ENCODE data around the gene AP2B1.

The AP2B1 gene

GRCh38 chr17:35577830-35578196 is 9.3 kb upstream of the AP2B1 start:
- no peak for DNase-seq (ENCODE audit: low spot score)
- TF ChIP-seq CTCF (IDR thresholded peaks at IDR 0.05; ENCODE audit: extremely low read depth, missing control alignments), result no peak

GRCh38 chr17:35578197-35578928 is 8.8 kb upstream of the AP2B1 start, which contains the start of gene PEX12:
Gene PEX12 (minus strand): TSS chr17:35578571. CDS start chr17:35578021, 550 bp downstream.
- TF ChIP-seq CTCF (IDR thresholded peaks at IDR 0.05; ENCODE audit: extremely low read depth, missing control alignments), result no peak
- DNase-seq (ENCODE audit: low spot score), result peak; percentile 79

GRCh38 chr17:35578929-35579432 is 8.1 kb upstream of the AP2B1 start:
- no peak for TF ChIP-seq CTCF (IDR thresholded peaks at IDR 0.05; ENCODE audit: extremely low read depth, missing control alignments)

GRCh38 chr17:35584061-35584460 is 3.1 kb upstream of the AP2B1 start:
- DNase-seq (ENCODE audit: low spot score), result no peak
- TF ChIP-seq CTCF (IDR thresholded peaks at IDR 0.05; ENCODE audit: extremely low read depth, missing control alignments), result no peak

More at GRCh38 chr17:35578929-35579432, 8.1 kb upstream of the AP2B1 start:
- no peak for DNase-seq (ENCODE audit: low spot score)

GRCh38 chr17:35586569-35587073 is 501 bp upstream of the AP2B1 start:
- DNase-seq (ENCODE audit: low spot score), result no peak
- TF ChIP-seq CTCF (IDR thresholded peaks at IDR 0.05; ENCODE audit: extremely low read depth, missing control alignments), result no peak

GRCh38 chr17:35588196-35588920 is 1.2 kb downstream of the AP2B1 start:
- no peak for TF ChIP-seq CTCF (IDR thresholded peaks at IDR 0.05; ENCODE audit: extremely low read depth, missing control alignments)

GRCh38 chr17:35596072-35596471 is 8.9 kb downstream of the AP2B1 start:
- DNase-seq (ENCODE audit: low spot score), result no peak
- no peak for TF ChIP-seq CTCF (IDR thresholded peaks at IDR 0.05; ENCODE audit: extremely low read depth, missing control alignments)

More at GRCh38 chr17:35588196-35588920, 1.2 kb downstream of the AP2B1 start:
- no peak for DNase-seq (ENCODE audit: low spot score)

Measured in GM20000 (cell line).